Mononuclear cell (primary cell): ENCODE measurements around the gene COL13A1. TPM values are rescaled to one million over a fixed set of nuclear protein-coding genes. Genes with fewer than 3 reads are reported as not detected.

Experiments used
- H3K27me3 ChIP-seq: 2 replicates; pipeline ENCODE4 v1.6.0; 2011; ENCODE audit warnings: low read length, control low read depth; ENCODE audit not compliant: insufficient read depth
- H3K4me1 ChIP-seq: 2 replicates; pipeline ENCODE4 v1.5.1; 2011; ENCODE audit warnings: mild to moderate bottlenecking, low read length, control low read depth; ENCODE audit not compliant: insufficient read depth
- H3K4me3 ChIP-seq: 2 replicates; pipeline ENCODE4 v1.5.1; 2011; ENCODE audit warnings: mild to moderate bottlenecking, low read length, moderate library complexity
- H3K9me3 ChIP-seq: 2 replicates; pipeline ENCODE4 v1.5.1; 2011; ENCODE audit warnings: low read depth, mild to moderate bottlenecking, control low read depth, low read length
- total RNA-seq: library from RNA; depleted of rRNA; stranded (reverse); fragments of >200 nt; gene quantifications from one replicate; pipeline ENCODE4 v1.2.3, GENCODE V29; 2012

COL13A1 gene
- total RNA-seq, 1 donor = 0.52 TPM

DNA sequence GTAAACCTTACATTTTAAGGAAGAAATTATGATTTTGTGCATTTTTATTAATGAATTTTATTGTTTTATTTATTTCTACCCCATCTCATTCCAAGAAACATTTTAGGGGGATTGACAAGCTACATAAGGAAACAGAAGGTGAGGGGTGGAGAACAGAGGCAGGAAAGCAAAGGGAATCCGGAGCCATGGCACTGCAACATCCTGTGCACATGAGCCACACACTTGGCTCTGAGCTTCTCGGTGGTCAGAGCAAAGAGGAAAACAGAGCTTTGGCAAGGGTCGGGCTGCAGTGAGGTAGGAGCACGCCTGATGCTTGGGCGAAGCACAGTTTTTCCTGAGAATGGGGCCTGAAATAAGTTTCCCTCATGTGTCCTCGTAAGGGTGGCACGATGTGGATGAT, 68.9 kb downstream of the COL13A1 start:
- H3K27me3 ChIP-seq = no peaks in the 10 kb centered on the region
- no peak overlapping the region for H3K4me3 ChIP-seq
- H3K9me3 ChIP-seq = no peaks in the 10 kb centered on the region
- no peaks in the 10 kb centered on the region for H3K4me1 ChIP-seq

DNA sequence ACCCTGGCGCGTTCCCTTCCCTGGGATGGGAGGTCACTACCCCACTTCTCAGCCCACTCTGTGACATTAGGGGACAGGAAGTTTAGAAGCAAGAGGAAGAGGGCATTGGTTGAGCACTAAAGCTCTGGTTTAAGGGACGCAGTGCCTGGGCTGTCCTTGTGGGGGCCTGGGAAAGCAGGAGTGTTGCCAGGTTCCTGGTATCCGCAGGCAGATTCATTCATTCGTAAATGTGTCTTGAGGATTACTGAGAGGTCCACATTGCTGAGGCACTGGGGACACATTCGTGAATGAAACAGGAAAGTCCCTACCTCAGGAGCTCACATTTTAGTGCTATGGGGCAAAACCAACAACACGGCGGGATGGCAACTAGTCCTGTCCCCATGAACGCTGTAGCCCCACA, 69.4 kb downstream of the COL13A1 start:
- no peak overlapping the region for H3K4me3 ChIP-seq
- H3K4me1 ChIP-seq = no peaks in the 10 kb centered on the region
- H3K9me3 ChIP-seq = no peaks in the 10 kb centered on the region

DNA sequence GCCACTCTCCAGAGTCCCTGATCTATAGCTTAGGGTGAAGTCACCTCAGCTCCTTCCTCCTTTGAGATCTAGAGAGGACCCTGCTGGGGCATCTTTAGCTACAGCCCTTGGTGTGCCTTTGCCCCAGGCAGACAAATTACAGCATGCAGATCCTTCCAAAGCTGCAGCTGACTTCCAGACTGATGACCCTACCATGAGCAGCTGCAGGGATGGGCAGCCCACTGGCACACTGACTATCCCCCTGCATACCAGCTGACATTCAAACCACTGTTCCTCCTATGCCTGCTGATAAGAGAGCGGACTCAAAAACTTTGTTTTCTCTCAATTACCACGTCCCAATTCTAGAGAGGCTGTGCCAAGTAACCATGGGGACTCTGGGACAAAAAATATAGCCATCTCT, 70.6 kb downstream of the COL13A1 start:
- Histone ChIP-seq H3K27me3 (no peaks in the 10 kb centered on the region), H3K9me3 (no peaks in the 10 kb centered on the region), H3K4me3 (no peak overlapping the region), H3K4me1 (no peaks in the 10 kb centered on the region)

More for the DNA sequence above, 69.4 kb downstream of the COL13A1 start:
- H3K27me3 ChIP-seq = no peaks in the 10 kb centered on the region

GRCh38 chr10:69873135-69873639, 71.5 kb downstream of the COL13A1 start:
- no peaks in the 10 kb centered on the region for H3K27me3 ChIP-seq
- no peaks in the 10 kb centered on the region for H3K4me1 ChIP-seq
- no peaks in the 10 kb centered on the region for H3K9me3 ChIP-seq
- no peak overlapping the region for H3K4me3 ChIP-seq

- no peak overlapping the region for H3K4me3 ChIP-seq
- no peaks in the 10 kb centered on the region for H3K9me3 ChIP-seq
- no peaks in the 10 kb centered on the region for H3K4me1 ChIP-seq
- no peaks in the 10 kb centered on the region for H3K27me3 ChIP-seq
These were observed 72.7 kb downstream of the COL13A1 start for GRCh38 chr10:69874449-69874848.

- no peaks in the 10 kb centered on the region for H3K9me3 ChIP-seq
- no peak overlapping the region for H3K4me3 ChIP-seq
- H3K4me1 ChIP-seq = no peaks in the 10 kb centered on the region
- H3K27me3 ChIP-seq = no peaks in the 10 kb centered on the region
These were observed 74.2 kb downstream of the COL13A1 start for GRCh38 chr10:69875856-69876255.

- Histone ChIP-seq H3K9me3 (no peaks in the 10 kb centered on the region), H3K4me3 (no peak overlapping the region), H3K4me1 (no peaks in the 10 kb centered on the region), H3K27me3 (no peaks in the 10 kb centered on the region)
These were observed 74.6 kb downstream of the COL13A1 start for GRCh38 chr10:69876286-69876685.

GRCh38 chr10:69876931-69877330, 75.2 kb downstream of the COL13A1 start:
- H3K4me1 ChIP-seq = no peaks in the 10 kb centered on the region
- no peaks in the 10 kb centered on the region for H3K27me3 ChIP-seq
- no peak overlapping the region for H3K4me3 ChIP-seq
- no peaks in the 10 kb centered on the region for H3K9me3 ChIP-seq

- no peaks in the 10 kb centered on the region for H3K9me3 ChIP-seq
- H3K27me3 ChIP-seq = no peaks in the 10 kb centered on the region
- H3K4me1 ChIP-seq = no peaks in the 10 kb centered on the region
- H3K4me3 ChIP-seq = no peak overlapping the region
These were observed 76.3 kb downstream of the COL13A1 start for GRCh38 chr10:69878038-69878437.

GRCh38 chr10:69878951-69879350, 77.2 kb downstream of the COL13A1 start:
- Histone ChIP-seq H3K9me3 (no peaks in the 10 kb centered on the region), H3K4me1 (no peaks in the 10 kb centered on the region), H3K27me3 (no peaks in the 10 kb centered on the region), H3K4me3 (no peak overlapping the region)

DNA sequence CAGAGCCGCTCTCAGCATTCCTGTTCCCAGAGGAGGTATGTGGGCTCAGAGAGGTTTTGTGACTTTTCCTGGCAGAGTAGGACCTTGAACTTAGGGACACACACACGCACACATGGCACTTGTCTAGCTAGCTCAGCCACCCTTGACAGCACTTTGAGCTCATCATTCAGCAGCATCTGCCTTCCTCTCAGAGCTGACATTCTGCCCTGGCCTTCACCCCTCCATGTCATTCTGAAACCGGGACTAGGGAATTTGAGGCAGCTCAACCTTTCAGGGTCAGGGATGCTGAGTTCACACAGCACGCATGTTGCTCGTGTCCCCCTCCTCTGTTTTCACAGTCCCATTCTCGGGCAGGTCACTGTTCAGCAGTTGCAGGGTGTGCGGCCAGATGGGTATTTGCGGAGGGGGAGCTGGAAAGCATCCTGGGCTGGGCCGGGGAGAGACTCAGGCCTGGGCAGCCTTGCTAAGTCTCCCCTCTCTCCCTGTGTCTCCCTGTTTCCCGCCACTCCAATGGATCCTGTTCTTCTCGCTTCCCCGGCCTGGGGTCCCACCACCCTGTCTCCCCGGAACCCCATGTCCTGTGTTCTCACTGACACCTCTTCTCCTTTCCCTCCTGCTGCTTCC, 78.0 kb downstream of the COL13A1 start:
- no peak overlapping the region for H3K4me3 ChIP-seq
- H3K9me3 ChIP-seq = no peaks in the 10 kb centered on the region
- H3K4me1 ChIP-seq = no peaks in the 10 kb centered on the region
- no peaks in the 10 kb centered on the region for H3K27me3 ChIP-seq

DNA sequence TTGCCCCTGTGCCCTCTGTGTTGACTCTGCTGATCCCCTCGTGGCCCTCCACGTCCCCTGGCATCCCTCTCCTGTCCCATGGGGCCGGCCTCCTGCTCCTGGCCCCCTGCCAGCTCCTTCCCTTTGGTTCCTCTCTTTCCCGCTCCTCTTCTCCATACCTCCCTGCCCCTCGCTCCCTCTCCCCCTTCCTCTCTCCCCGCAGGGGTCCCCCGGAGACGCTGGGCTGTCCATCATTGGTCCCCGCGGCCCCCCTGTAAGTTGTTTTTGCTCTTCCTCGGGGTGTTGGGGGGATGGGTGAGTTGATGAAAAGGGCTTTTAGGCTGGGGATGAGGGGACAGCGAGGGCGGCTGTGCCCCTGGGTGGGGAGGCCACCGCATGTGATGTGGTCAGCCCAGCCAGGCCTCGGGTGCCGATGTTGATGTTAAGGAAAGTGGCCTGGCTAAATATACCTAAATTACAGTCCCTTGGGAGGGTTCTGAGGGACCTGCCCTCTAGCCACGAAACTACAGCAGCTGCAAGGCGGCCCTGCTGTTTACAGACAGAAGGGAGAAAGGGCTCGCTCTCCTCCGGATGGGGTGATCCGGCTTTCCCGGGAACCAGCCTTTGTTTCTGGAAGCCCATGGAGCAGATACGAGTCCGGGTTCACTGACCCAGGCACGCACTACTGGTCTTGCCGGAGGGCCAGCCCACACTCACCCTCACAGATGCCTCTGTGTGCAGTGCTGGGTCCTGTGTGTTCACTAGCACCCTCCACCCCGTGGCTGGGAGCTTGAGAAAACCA, 78.8 kb downstream of the COL13A1 start:
- no peaks in the 10 kb centered on the region for H3K9me3 ChIP-seq
- no peaks in the 10 kb centered on the region for H3K27me3 ChIP-seq
- no peaks in the 10 kb centered on the region for H3K4me1 ChIP-seq
- H3K4me3 ChIP-seq = no peak overlapping the region

DNA sequence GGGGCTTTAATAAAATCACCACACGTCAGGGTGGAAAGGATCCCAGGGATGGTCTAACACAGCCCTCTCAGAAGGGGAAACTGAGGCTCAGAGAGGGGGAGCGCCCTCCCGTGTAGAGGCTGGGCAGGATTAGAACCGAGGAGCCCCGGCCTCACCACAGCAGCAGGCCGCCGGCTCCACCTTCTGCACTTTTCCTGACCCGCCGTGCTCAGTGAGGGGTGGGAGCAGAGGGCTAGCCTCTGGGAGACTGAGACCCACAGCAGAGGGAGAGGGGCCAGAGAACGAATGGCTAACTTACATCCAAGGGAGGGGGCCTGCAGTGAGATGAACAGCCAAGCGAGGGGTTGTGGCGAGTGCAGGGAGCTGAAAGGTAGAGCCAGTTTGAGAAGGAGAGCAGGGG, 79.5 kb downstream of the COL13A1 start:
- Histone ChIP-seq H3K27me3 (no peaks in the 10 kb centered on the region), H3K4me3 (no peak overlapping the region), H3K9me3 (no peaks in the 10 kb centered on the region), H3K4me1 (no peaks in the 10 kb centered on the region)

- Histone ChIP-seq H3K4me3 (no peak overlapping the region), H3K9me3 (no peaks in the 10 kb centered on the region), H3K27me3 (no peaks in the 10 kb centered on the region), H3K4me1 (no peaks in the 10 kb centered on the region)
These were observed 81.8 kb downstream of the COL13A1 start for GRCh38 chr10:69883310-69884023.

GRCh38 chr10:69884024-69884367, 82.3 kb downstream of the COL13A1 start:
- Histone ChIP-seq H3K9me3 (no peaks in the 10 kb centered on the region), H3K27me3 (no peaks in the 10 kb centered on the region), H3K4me3 (no peak overlapping the region), H3K4me1 (no peaks in the 10 kb centered on the region)
